SK-N-SH (cell line): ENCODE measurements around the gene MOCS2. TPM values are rescaled to one million over a fixed set of nuclear protein-coding genes. Genes with fewer than 3 reads are reported as not detected.

Experiments used
- CTCF ChIA-PET: fragments of 300-600, 350-600 bp; formaldehyde crosslinking; extraction: SDS; loops from one replicate; lab custom pipeline; 2021; lab: Yijun Ruan, JAX
- POLR2A ChIA-PET: fragments of 350-600 bp; sonication (Branson Sonifier 250); formaldehyde crosslinking; extraction: SDS; loops from one replicate; lab custom pipeline; 2020; ENCODE audit warnings: antibody characterized with exemption, inconsistent platforms; lab: Yijun Ruan, JAX
- DNase-seq: peaks from one replicate; pipeline ENCODE4 v3.0.0; 2012
- H2AFZ ChIP-seq: fragments of 200-600 bp; sonication (generic); 2 replicates; pipeline ENCODE4 v1.8.1; 2016; ENCODE audit warnings: antibody characterized with exemption, mild to moderate bottlenecking, low read depth
- H3F3A ChIP-seq: fragments of 200-600 bp; sonication (generic); replicated peaks from 2 replicates; pipeline ENCODE3; 2016; ENCODE audit warnings: antibody characterized with exemption, mild to moderate bottlenecking; ENCODE audit not compliant: insufficient read depth
- H3K27ac ChIP-seq, 2 experiments: fragments of 200-500 bp in 1 of 2; fragments of 200-600 bp in 1 of 2; sonication (Bioruptor generic) in 1 of 2; sonication (generic), shearing (Covaris generic) in 1 of 2; 2 replicates each; pipeline versions ENCODE4 v1.5.1 to v1.6.1; 2014 to 2016; ENCODE audit warnings: low read depth in 2 of 2, inconsistent platforms in 1 of 2, low read length in 1 of 2, mild to moderate bottlenecking in 1 of 2, mixed read lengths in 1 of 2
- H3K27me3 ChIP-seq: fragments of 200-600 bp; sonication (generic), shearing (Covaris generic); 2 replicates; pipeline ENCODE4 v1.6.1; 2016; ENCODE audit warnings: mixed run types; ENCODE audit not compliant: insufficient read depth
- H3K36me3 ChIP-seq, 2 experiments: fragments of 200-500 bp in 1 of 2; fragments of 200-600 bp in 1 of 2; sonication (Bioruptor generic) in 1 of 2; sonication (generic) in 1 of 2; replicated peaks in 1 of 2; 2 replicates each; pipeline versions ENCODE3 to v1.5.1; 2014 to 2016; ENCODE audit warnings: low read length in 1 of 2, mild to moderate bottlenecking in 1 of 2; ENCODE audit not compliant: insufficient read depth in 2 of 2, control insufficient read depth in 1 of 2
- H3K4me1 ChIP-seq, 2 experiments: fragments of 200-500 bp in 1 of 2; fragments of 200-600 bp in 1 of 2; sonication (Bioruptor generic) in 1 of 2; sonication (generic), shearing (Covaris generic) in 1 of 2; 2 replicates each; pipeline versions ENCODE4 v1.5.1 to v1.6.1; 2014 to 2016; ENCODE audit warnings: low read depth in 1 of 2, low read length in 1 of 2, mixed run types in 1 of 2; ENCODE audit not compliant: insufficient read depth in 2 of 2, control insufficient read depth in 1 of 2
- H3K4me2 ChIP-seq: fragments of 200-600 bp; sonication (generic), shearing (Covaris generic); 2 replicates; pipeline ENCODE4 v1.6.1; 2017; ENCODE audit warnings: mixed run types
- H3K4me3 ChIP-seq, 2 experiments: fragments of 200-500 bp in 1 of 2; fragments of 200-600 bp in 1 of 2; sonication (Bioruptor generic) in 1 of 2; sonication (generic), shearing (Covaris generic) in 1 of 2; 2 replicates each; pipeline versions ENCODE4 v1.5.1 to v1.8.1; 2014 to 2016; ENCODE audit warnings: low read depth in 2 of 2, inconsistent platforms in 1 of 2, low read length in 1 of 2, mild to moderate bottlenecking in 1 of 2, mixed read lengths in 1 of 2, moderate library complexity in 1 of 2
- H3K79me2 ChIP-seq: fragments of 200-600 bp; sonication (generic); 2 replicates; pipeline ENCODE4 v1.8.1; 2017; ENCODE audit warnings: mild to moderate bottlenecking; ENCODE audit not compliant: insufficient read depth
- H3K9ac ChIP-seq: fragments of 200-600 bp; sonication (generic); 2 replicates; pipeline ENCODE4 v1.6.1; 2017; ENCODE audit warnings: mixed run types
- H3K9me2 ChIP-seq: fragments of 200-600 bp; sonication (generic); 2 replicates; pipeline ENCODE4 v1.6.1; 2017; ENCODE audit warnings: mixed run types
- H3K9me3 ChIP-seq: fragments of 200-600 bp; sonication (generic); 2 replicates; pipeline ENCODE4 v1.6.1; 2017; ENCODE audit warnings: mixed run types, mild to moderate bottlenecking, moderate library complexity
- H4K20me1 ChIP-seq: fragments of 200-600 bp; sonication (generic); 2 replicates; pipeline ENCODE4 v1.6.1; 2017; ENCODE audit warnings: mild to moderate bottlenecking, mixed run types; ENCODE audit not compliant: insufficient read depth
- ELF1 ChIP-seq: IDR thresholded peaks from 2 replicates; pipeline ENCODE4 v1.4.0; 2012
- EP300 ChIP-seq, 2 experiments: IDR thresholded peaks; 2 replicates each; pipeline versions ENCODE4 v1.4.0 to v1.6.1; 2012; ENCODE audit warnings: borderline replicate concordance in 1 of 2, low read depth in 1 of 2, low read length in 1 of 2
- FOXJ3 ChIP-seq: sonication (generic); formaldehyde crosslinking; IDR thresholded peaks from 2 replicates; pipeline ENCODE4 v1.5.1; 2020; ENCODE audit warnings: mild to moderate bottlenecking, missing genetic modification reagents
- MXI1 ChIP-seq: IDR thresholded peaks from 2 replicates; pipeline ENCODE4 v1.6.1; 2012; ENCODE audit warnings: mild to moderate bottlenecking, low read depth, low read length, improper control_type of control experiment
- NFIC ChIP-seq: IDR thresholded peaks from 2 replicates; pipeline ENCODE4 v1.4.0; 2012; ENCODE audit warnings: borderline replicate concordance
- TAF1 ChIP-seq: IDR thresholded peaks from 2 replicates; pipeline ENCODE4 v1.6.1; 2012; ENCODE audit warnings: low read depth, mild to moderate bottlenecking, low read length, moderate library complexity, borderline replicate concordance
- TCF12 ChIP-seq: IDR thresholded peaks from 2 replicates; pipeline ENCODE4 v1.4.0; 2012
- WGBS: methylation state at CpG from one replicate; pipeline ENCODE4 v1.1.6; 2017; ENCODE audit warnings: low lambda C conversion rate; 5-methylcytosine and 5-hydroxymethylcytosine counted together
- polyA plus RNA-seq, 3 experiments: library from polyadenylated mRNA; depleted of rRNA; stranded (reverse); fragments of >200 nt; gene quantifications; 2 replicates each; pipeline ENCODE4 v1.2.3, GENCODE V29; 2012
- TF ChIP-seq, protein P1 (sequence below): IDR thresholded peaks from 2 replicates; pipeline ENCODE4 v1.6.1; 2012; ENCODE audit warnings: mild to moderate bottlenecking, low read depth, low read length, moderate library complexity
- TF ChIP-seq, protein P2 (sequence below): IDR thresholded peaks from 2 replicates; pipeline ENCODE4 v1.4.0; 2012; ENCODE audit warnings: low read depth, borderline replicate concordance
- TF ChIP-seq, protein P3 (sequence below): IDR thresholded peaks from 2 replicates; pipeline ENCODE4 v1.4.0; 2012; ENCODE audit warnings: low read depth
- TF ChIP-seq, protein P4 (sequence below): IDR thresholded peaks from 2 replicates; pipeline ENCODE4; 2012

Gene MOCS2
- polyA plus RNA-seq, 1 of the 3 experiments (the other 2 are of a cell fraction) = 26.4 TPM

DNA sequence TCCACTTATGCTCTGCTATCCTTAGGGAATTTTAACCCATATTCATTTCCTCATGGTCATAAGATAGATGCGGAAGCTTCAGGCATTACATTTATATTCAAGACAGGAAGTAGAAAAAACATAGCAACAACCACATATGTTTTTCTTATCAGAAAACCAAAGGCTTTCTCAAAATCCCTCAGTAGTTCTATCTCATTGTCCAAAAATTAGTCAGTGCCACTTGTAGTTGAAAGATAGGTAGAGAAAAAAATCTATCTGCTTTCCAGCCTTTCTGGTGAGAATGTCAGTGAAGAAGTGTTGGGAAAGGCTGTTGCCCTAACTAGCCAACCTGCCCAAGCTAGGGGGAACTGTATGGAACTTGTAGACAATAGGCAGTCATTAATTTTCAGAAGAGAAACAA, 23.5 kb upstream of the MOCS2 start:
- DNase-seq = no peak
- Histone ChIP-seq H3K79me2 (no peaks in the 10 kb centered on the region), H3K4me1 (no peaks in the 10 kb centered on the region), H3K27me3 (no peaks in the 10 kb centered on the region), H3K9ac (no peak overlapping the region), H3K36me3 (no peaks in the 10 kb centered on the region), H3K9me3 (no peaks in the 10 kb centered on the region), H3K27ac (no peak overlapping the region), H3K4me2 (no peak overlapping the region), H3K4me3 (no peak overlapping the region), H4K20me1 (no peaks in the 10 kb centered on the region), H3K9me2 (no peaks in the 10 kb centered on the region), H3F3A (peaks cover 3% of the 10 kb centered on the region), H2AFZ (no peak overlapping the region)
- ChIA-PET CTCF (no interaction called here), POLR2A (no interaction called here)
- no peak for TF ChIP-seq EP300 (IDR thresholded peaks at IDR 0.05; ENCODE audit: borderline replicate concordance in 1 of 2, low read depth in 1 of 2, low read length in 1 of 2)
- no peak for TF ChIP-seq MXI1
- no peak for TF ChIP-seq TAF1
- TF ChIP-seq FOXJ3 (CRISPR knock-in tag) = no peak
- TF ChIP-seq, protein P1, sequence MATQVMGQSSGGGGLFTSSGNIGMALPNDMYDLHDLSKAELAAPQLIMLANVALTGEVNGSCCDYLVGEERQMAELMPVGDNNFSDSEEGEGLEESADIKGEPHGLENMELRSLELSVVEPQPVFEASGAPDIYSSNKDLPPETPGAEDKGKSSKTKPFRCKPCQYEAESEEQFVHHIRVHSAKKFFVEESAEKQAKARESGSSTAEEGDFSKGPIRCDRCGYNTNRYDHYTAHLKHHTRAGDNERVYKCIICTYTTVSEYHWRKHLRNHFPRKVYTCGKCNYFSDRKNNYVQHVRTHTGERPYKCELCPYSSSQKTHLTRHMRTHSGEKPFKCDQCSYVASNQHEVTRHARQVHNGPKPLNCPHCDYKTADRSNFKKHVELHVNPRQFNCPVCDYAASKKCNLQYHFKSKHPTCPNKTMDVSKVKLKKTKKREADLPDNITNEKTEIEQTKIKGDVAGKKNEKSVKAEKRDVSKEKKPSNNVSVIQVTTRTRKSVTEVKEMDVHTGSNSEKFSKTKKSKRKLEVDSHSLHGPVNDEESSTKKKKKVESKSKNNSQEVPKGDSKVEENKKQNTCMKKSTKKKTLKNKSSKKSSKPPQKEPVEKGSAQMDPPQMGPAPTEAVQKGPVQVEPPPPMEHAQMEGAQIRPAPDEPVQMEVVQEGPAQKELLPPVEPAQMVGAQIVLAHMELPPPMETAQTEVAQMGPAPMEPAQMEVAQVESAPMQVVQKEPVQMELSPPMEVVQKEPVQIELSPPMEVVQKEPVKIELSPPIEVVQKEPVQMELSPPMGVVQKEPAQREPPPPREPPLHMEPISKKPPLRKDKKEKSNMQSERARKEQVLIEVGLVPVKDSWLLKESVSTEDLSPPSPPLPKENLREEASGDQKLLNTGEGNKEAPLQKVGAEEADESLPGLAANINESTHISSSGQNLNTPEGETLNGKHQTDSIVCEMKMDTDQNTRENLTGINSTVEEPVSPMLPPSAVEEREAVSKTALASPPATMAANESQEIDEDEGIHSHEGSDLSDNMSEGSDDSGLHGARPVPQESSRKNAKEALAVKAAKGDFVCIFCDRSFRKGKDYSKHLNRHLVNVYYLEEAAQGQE = no peak
- TF ChIP-seq, protein P2, sequence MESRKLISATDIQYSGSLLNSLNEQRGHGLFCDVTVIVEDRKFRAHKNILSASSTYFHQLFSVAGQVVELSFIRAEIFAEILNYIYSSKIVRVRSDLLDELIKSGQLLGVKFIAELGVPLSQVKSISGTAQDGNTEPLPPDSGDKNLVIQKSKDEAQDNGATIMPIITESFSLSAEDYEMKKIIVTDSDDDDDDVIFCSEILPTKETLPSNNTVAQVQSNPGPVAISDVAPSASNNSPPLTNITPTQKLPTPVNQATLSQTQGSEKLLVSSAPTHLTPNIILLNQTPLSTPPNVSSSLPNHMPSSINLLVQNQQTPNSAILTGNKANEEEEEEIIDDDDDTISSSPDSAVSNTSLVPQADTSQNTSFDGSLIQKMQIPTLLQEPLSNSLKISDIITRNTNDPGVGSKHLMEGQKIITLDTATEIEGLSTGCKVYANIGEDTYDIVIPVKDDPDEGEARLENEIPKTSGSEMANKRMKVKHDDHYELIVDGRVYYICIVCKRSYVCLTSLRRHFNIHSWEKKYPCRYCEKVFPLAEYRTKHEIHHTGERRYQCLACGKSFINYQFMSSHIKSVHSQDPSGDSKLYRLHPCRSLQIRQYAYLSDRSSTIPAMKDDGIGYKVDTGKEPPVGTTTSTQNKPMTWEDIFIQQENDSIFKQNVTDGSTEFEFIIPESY = no peak
- TF ChIP-seq TCF12 = no peak
- TF ChIP-seq, protein P3, sequence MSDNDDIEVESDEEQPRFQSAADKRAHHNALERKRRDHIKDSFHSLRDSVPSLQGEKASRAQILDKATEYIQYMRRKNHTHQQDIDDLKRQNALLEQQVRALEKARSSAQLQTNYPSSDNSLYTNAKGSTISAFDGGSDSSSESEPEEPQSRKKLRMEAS = no peak
- TF ChIP-seq, protein P4, sequence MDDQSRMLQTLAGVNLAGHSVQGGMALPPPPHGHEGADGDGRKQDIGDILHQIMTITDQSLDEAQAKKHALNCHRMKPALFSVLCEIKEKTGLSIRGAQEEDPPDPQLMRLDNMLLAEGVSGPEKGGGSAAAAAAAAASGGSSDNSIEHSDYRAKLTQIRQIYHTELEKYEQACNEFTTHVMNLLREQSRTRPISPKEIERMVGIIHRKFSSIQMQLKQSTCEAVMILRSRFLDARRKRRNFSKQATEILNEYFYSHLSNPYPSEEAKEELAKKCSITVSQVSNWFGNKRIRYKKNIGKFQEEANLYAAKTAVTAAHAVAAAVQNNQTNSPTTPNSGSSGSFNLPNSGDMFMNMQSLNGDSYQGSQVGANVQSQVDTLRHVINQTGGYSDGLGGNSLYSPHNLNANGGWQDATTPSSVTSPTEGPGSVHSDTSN = no peak
- WGBS = 96% methylated on average over 1 of the region's 1 CpG

DNA sequence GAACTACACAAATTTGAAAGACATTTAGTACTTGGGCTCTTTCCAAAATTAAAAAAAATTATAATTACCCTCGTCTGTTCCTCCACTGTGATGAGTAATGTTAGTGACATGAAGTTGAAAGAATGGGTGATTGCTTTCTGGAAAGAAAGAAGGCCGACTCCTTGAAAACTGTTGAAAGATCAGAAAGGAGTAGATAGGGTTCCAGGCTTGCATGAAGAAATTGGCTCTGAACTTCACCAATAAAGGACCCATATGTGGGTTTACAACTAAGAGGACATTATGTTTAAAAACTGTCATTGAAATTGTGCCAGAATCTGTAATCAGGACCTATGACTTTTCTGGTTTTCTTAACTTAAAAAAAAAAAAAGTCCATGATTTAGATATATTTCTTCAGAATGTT, 20.7 kb upstream of the MOCS2 start:
- Histone ChIP-seq H4K20me1 (no peaks in the 10 kb centered on the region), H3K27ac (peak overlapping the region in 1 of 2 experiments; percentile 40; a peak in 2 of 4 replicates), H3K27me3 (no peaks in the 10 kb centered on the region), H3K36me3 (no peaks in the 10 kb centered on the region), H3K79me2 (no peaks in the 10 kb centered on the region), H3K4me2 (no peak overlapping the region), H3F3A (peaks cover 15% of the 10 kb centered on the region), H3K9me3 (no peaks in the 10 kb centered on the region), H2AFZ (no peak overlapping the region), H3K9ac (no peak overlapping the region), H3K4me3 (no peak overlapping the region), H3K4me1 (peaks cover 0 to 12% of the 10 kb centered on the region in 2 experiments; a peak in 2 of 4 replicates), H3K9me2 (no peaks in the 10 kb centered on the region)
- WGBS = 10% methylated on average over 2 of the region's 2 CpGs
- TF ChIP-seq NFIC (peak; percentile 6; the same call in 1 of the 2 replicates), ELF1 (no peak)
- TF ChIP-seq, protein P4 = 0 out of 2 replicates have a peak, but pooled peaks have one; percentile 7
- DNase-seq = no peak
- ChIA-PET POLR2A (no interaction called here), CTCF (no interaction called here)
